Measurements from ENCODE around the gene PITX1.

- TF ChIP-seq YY1 (IDR thresholded peaks at IDR 0.05; ENCODE audit: insufficient read depth, insufficient read length) (no peak), ZNF274 (IDR thresholded peaks at IDR 0.05; ENCODE audit: low read depth, low read length) (no peak), SUZ12 (IDR thresholded peaks at IDR 0.05; ENCODE audit: extremely low read depth, insufficient read depth, insufficient read length) (no peak)
Measured at GRCh38 chr5:135013947-135014570, 20.0 kb downstream of the PITX1 start.
